ENCODE measurements around the gene PSKH1.
A peak's percentile ranks its signal among the peaks of the same experiment; 100 is the strongest.

PSKH1 gene

GRCh38 chr16:67873435-67874370 is 19.4 kb upstream of the PSKH1 start:
- peak overlapping the region; percentile 94 for H3K4me3 ChIP-seq (ENCODE audit: low read depth, low read length)
- DNase-seq (ENCODE audit: low read depth): no peak
- in situ Hi-C loops (cut with HindIII; ENCODE audit: low sequenced_read_pairs): no loop called here
- TF ChIP-seq CTCF (IDR thresholded peaks at IDR 0.05; ENCODE audit: low read depth, low read length, missing control alignments): no peak

- in situ Hi-C loops (cut with HindIII; ENCODE audit: low sequenced_read_pairs): no loop called here
- H3K4me3 ChIP-seq (ENCODE audit: low read depth, low read length): peak overlapping the region; percentile 94
Observed at GRCh38 chr16:67874372-67874771, 18.7 kb upstream of the PSKH1 start.

GRCh38 chr16:67877064-67877463 is 16.0 kb upstream of the PSKH1 start:
- in situ Hi-C loops (cut with HindIII; ENCODE audit: low sequenced_read_pairs): no loop called here
- TF ChIP-seq CTCF (IDR thresholded peaks at IDR 0.05; ENCODE audit: low read depth, low read length, missing control alignments): no peak
- DNase-seq (ENCODE audit: low read depth): no peak
- no peak overlapping the region for H3K4me3 ChIP-seq (ENCODE audit: low read depth, low read length)

More at GRCh38 chr16:67874372-67874771, 18.7 kb upstream of the PSKH1 start:
- TF ChIP-seq CTCF (IDR thresholded peaks at IDR 0.05; ENCODE audit: low read depth, low read length, missing control alignments): no peak
- no peak for DNase-seq (ENCODE audit: low read depth)

- no peak overlapping the region for H3K4me3 ChIP-seq (ENCODE audit: low read depth, low read length)
- in situ Hi-C loops (cut with HindIII; ENCODE audit: low sequenced_read_pairs): no loop called here
- TF ChIP-seq CTCF (IDR thresholded peaks at IDR 0.05; ENCODE audit: low read depth, low read length, missing control alignments): no peak
Observed at GRCh38 chr16:67878232-67878631, 14.8 kb upstream of the PSKH1 start.

GRCh38 chr16:67878846-67879245 is 14.2 kb upstream of the PSKH1 start:
- no peak overlapping the region for H3K4me3 ChIP-seq (ENCODE audit: low read depth, low read length)
- no peak for TF ChIP-seq CTCF (IDR thresholded peaks at IDR 0.05; ENCODE audit: low read depth, low read length, missing control alignments)
- DNase-seq (ENCODE audit: low read depth): no peak
- in situ Hi-C loops (cut with HindIII; ENCODE audit: low sequenced_read_pairs): no loop called here

More at GRCh38 chr16:67878232-67878631, 14.8 kb upstream of the PSKH1 start:
- DNase-seq (ENCODE audit: low read depth): no peak

- DNase-seq (ENCODE audit: low read depth): no peak
- in situ Hi-C loops (cut with HindIII; ENCODE audit: low sequenced_read_pairs): no loop called here
- TF ChIP-seq CTCF (IDR thresholded peaks at IDR 0.05; ENCODE audit: low read depth, low read length, missing control alignments): no peak
- H3K4me3 ChIP-seq (ENCODE audit: low read depth, low read length): no peak overlapping the region
Observed at GRCh38 chr16:67879462-67879861, 13.6 kb upstream of the PSKH1 start.

Data from astrocyte of the cerebellum (primary cell).